ENCODE results near the gene THSD7B. TPM values are rescaled to one million over a fixed set of nuclear protein-coding genes. Genes with fewer than 3 reads are reported as not detected.

Gene THSD7B
- polyA plus RNA-seq, 2 of the 4 experiments (the other 2 are of a cell fraction): not detected

DNA sequence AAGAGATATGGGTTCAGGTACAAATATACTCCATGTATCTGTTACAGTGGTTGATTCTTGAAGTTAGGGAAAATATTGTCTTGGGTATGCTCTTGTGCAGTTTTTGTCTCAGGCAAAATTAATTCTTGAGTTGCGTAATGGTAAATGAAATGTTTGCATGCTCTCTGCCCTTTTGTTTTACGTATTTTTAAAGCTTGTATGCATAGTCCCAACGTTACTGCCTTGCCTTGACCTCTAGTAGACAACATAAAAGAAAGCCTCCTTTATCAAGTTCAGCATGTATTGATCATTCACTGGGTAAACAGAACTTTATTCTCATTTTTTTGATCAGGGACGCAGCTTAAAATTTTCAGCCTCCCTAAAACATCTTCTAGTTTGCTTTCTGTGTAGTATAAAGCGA lies 283.1 kb downstream of the THSD7B start:
- TF ChIP-seq KDM5A (IDR thresholded peaks at IDR 0.05): no peak
- no peak overlapping the region for H3K4me2 ChIP-seq
- no peaks in the 10 kb centered on the region for H3K4me1 ChIP-seq
- ChIA-PET POLR2A (no interaction called here), CTCF (interaction anchor here (0.8 to 1.5 kb wide), 2 partner anchors 13 to 18 kb away, joined by 3 read pairs; no protein-coding TSS in a partner anchor)
- H3K27ac ChIP-seq: no peak overlapping the region
- H3K4me3 ChIP-seq: no peak overlapping the region
- FAIRE-seq (no peak), ATAC-seq (no peak), DNase-seq (ENCODE audit: low read depth in 1 of 2, low spot score in 1 of 2) (no peak)
- 25% methylated on average over 5 of the region's 5 CpGs for WGBS (ENCODE audit: missing lambda C conversion rate)
- H3K9me3 ChIP-seq: no peaks in the 10 kb centered on the region

DNA sequence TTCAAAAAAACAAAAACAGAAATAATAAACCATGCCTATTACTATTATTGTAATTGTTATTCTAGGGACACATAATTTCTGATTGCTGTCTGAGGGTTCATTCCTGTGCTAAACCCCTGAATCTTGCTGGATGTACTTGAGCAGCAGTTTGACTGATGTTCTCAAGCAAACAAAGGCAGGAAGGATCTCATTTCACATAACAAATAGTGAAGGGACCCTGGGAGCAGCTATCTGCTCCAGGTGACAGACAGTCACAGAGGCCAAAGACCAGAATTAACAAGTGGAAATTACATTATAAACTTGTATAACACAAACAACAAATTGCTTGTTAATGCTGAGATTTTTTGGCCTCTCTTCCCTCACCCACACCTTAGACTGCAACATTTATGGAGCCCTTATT lies 284.2 kb downstream of the THSD7B start:
- Histone ChIP-seq H3K9me3 (no peaks in the 10 kb centered on the region), H3K27ac (no peak overlapping the region), H3K4me2 (no peak overlapping the region), H3K4me3 (no peak overlapping the region), H3K4me1 (no peaks in the 10 kb centered on the region)
- ATAC-seq: no peak
- FAIRE-seq: no peak
- DNase-seq (ENCODE audit: low read depth in 1 of 2, low spot score in 1 of 2): no peak
- ChIA-PET POLR2A (no interaction called here), CTCF (no interaction called here)
- TF ChIP-seq, protein P1, sequence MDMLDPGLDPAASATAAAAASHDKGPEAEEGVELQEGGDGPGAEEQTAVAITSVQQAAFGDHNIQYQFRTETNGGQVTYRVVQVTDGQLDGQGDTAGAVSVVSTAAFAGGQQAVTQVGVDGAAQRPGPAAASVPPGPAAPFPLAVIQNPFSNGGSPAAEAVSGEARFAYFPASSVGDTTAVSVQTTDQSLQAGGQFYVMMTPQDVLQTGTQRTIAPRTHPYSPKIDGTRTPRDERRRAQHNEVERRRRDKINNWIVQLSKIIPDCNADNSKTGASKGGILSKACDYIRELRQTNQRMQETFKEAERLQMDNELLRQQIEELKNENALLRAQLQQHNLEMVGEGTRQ (IDR thresholded peaks at IDR 0.05): no peak
- TF ChIP-seq MAZ (IDR thresholded peaks at IDR 0.05; ENCODE audit: borderline replicate concordance, low read depth, low read length) (no peak), MYC (IDR thresholded peaks at IDR 0.05; ENCODE audit: borderline replicate concordance, low read length) (no peak), CBX2 (IDR thresholded peaks at IDR 0.05; ENCODE audit: borderline replicate concordance, low read depth) (no peak), RAD21 (conservative IDR thresholded peaks at IDR 0.05 in 1 of 2, IDR thresholded peaks at IDR 0.05 in 1 of 2) (no peak), ZNF302 (CRISPR knock-in tag; IDR thresholded peaks at IDR 0.05) (no peak), CHD4 (IDR thresholded peaks at IDR 0.05; ENCODE audit: borderline replicate concordance) (no peak), CBX8 (IDR thresholded peaks at IDR 0.05) (no peak), ZC3H11A (IDR thresholded peaks at IDR 0.05) (no peak), ZSCAN20 (CRISPR knock-in tag; IDR thresholded peaks at IDR 0.05) (no peak), POLR2A (IDR thresholded peaks at IDR 0.05; ENCODE audit: low read length) (no peak), CEBPB (IDR thresholded peaks at IDR 0.05) (no peak), TFCP2L1 (CRISPR knock-in tag; IDR thresholded peaks at IDR 0.05) (no peak)
- TF ChIP-seq, protein P2, sequence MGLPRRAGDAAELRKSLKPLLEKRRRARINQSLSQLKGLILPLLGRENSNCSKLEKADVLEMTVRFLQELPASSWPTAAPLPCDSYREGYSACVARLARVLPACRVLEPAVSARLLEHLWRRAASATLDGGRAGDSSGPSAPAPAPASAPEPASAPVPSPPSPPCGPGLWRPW (IDR thresholded peaks at IDR 0.05): no peak
- TF ChIP-seq, protein P3, sequence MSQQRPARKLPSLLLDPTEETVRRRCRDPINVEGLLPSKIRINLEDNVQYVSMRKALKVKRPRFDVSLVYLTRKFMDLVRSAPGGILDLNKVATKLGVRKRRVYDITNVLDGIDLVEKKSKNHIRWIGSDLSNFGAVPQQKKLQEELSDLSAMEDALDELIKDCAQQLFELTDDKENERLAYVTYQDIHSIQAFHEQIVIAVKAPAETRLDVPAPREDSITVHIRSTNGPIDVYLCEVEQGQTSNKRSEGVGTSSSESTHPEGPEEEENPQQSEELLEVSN (IDR thresholded peaks at IDR 0.05; ENCODE audit: borderline replicate concordance, low read depth): no peak
- TF ChIP-seq, protein P4, sequence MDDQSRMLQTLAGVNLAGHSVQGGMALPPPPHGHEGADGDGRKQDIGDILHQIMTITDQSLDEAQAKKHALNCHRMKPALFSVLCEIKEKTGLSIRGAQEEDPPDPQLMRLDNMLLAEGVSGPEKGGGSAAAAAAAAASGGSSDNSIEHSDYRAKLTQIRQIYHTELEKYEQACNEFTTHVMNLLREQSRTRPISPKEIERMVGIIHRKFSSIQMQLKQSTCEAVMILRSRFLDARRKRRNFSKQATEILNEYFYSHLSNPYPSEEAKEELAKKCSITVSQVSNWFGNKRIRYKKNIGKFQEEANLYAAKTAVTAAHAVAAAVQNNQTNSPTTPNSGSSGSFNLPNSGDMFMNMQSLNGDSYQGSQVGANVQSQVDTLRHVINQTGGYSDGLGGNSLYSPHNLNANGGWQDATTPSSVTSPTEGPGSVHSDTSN (IDR thresholded peaks at IDR 0.05): no peak
- TF ChIP-seq, protein P5, sequence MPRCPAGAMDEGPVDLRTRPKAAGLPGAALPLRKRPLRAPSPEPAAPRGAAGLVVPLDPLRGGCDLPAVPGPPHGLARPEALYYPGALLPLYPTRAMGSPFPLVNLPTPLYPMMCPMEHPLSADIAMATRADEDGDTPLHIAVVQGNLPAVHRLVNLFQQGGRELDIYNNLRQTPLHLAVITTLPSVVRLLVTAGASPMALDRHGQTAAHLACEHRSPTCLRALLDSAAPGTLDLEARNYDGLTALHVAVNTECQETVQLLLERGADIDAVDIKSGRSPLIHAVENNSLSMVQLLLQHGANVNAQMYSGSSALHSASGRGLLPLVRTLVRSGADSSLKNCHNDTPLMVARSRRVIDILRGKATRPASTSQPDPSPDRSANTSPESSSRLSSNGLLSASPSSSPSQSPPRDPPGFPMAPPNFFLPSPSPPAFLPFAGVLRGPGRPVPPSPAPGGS (IDR thresholded peaks at IDR 0.05): no peak
- TF ChIP-seq, protein P6, sequence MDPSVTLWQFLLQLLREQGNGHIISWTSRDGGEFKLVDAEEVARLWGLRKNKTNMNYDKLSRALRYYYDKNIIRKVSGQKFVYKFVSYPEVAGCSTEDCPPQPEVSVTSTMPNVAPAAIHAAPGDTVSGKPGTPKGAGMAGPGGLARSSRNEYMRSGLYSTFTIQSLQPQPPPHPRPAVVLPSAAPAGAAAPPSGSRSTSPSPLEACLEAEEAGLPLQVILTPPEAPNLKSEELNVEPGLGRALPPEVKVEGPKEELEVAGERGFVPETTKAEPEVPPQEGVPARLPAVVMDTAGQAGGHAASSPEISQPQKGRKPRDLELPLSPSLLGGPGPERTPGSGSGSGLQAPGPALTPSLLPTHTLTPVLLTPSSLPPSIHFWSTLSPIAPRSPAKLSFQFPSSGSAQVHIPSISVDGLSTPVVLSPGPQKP (IDR thresholded peaks at IDR 0.05; ENCODE audit: low read depth, low read length): no peak

DNA sequence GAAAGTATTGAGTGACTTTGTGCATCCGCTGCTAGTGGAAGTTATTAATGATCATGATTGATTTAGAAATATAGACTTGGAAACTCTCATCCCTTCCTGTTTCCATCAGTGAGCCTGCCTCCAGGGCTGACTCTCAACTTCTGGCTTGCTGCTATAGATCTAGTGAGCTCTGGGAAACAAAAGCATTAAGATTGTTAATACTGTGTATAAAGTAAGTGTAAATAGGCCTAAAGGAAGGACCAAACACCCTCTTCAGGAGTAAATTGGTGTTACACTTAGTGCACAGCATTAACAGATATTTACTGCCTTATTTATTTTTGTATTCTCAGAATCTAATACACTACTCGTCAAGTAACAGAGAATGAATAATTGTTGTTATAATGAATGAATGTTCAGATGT lies 285.6 kb downstream of the THSD7B start:
- peak in 1 of 2 experiments; percentile 5 for DNase-seq (ENCODE audit: low read depth in 1 of 2, low spot score in 1 of 2)
- WGBS (ENCODE audit: missing lambda C conversion rate): 29% methylated on average over 2 of the region's 2 CpGs
- FAIRE-seq: no peak
- no peak for ATAC-seq
- H3K4me1 ChIP-seq: no peaks in the 10 kb centered on the region
- H3K4me2 ChIP-seq: no peak overlapping the region
- H3K4me3 ChIP-seq: no peak overlapping the region
- ChIA-PET POLR2A (no interaction called here), CTCF (no interaction called here)
- no peaks in the 10 kb centered on the region for H3K9me3 ChIP-seq
- 0 out of 5 replicates have a peak, but pooled peaks of 1 of the 2 experiments have one; percentile 6 for TF ChIP-seq RAD21 (conservative IDR thresholded peaks at IDR 0.05 in 1 of 2, IDR thresholded peaks at IDR 0.05 in 1 of 2)
- no peak for TF ChIP-seq HOXB5 (CRISPR knock-in tag; IDR thresholded peaks at IDR 0.05)
- H3K27ac ChIP-seq: no peak overlapping the region
